SK-N-MC (cell line): ENCODE results near the gene PIM3.

ENCODE experiments used
- EZH2 ChIP-seq: fragments of 200-600 bp; sonication (generic); IDR thresholded peaks from one replicate; pipeline ENCODE4 v1.6.1; 2017; ENCODE audit warnings: antibody characterized with exemption
- POLR2AphosphoS5 ChIP-seq: IDR thresholded peaks from 2 replicates; pipeline ENCODE4 v1.6.1; 2012; ENCODE audit warnings: mild to moderate bottlenecking, low read depth, low read length, borderline replicate concordance

- TF ChIP-seq POLR2AphosphoS5: no peak
- TF ChIP-seq EZH2: no peak
Observed at GRCh38 chr22:49926916-49927315, 33.7 kb upstream of the PIM3 start.
